WTC11 (cell line): ENCODE results near the gene LZTS2.

ENCODE experiments used
- CREM ChIP-seq: sonication (generic); formaldehyde crosslinking; IDR thresholded peaks from 2 replicates; pipeline ENCODE4 v1.8.1; 2022; ENCODE audit warnings: mild to moderate bottlenecking, missing genetic modification reagents, moderate library complexity
- JUN ChIP-seq: sonication (generic); formaldehyde crosslinking; IDR thresholded peaks from 2 replicates; pipeline ENCODE4 v1.8.0; 2023; ENCODE audit warnings: mild to moderate bottlenecking, missing genetic modification reagents
- USF2 ChIP-seq: sonication (generic); formaldehyde crosslinking; IDR thresholded peaks from 2 replicates; pipeline ENCODE4 v1.8.1; 2023; ENCODE audit warnings: mild to moderate bottlenecking, missing genetic modification reagents, moderate library complexity
- ZNF671 ChIP-seq: fragments of 250-450 bp; sonication (Bioruptor Pico); IDR thresholded peaks from 2 replicates; pipeline ENCODE4 v1.8.0; 2021; ENCODE audit warnings: mild to moderate bottlenecking
- TF ChIP-seq, protein P1 (sequence below): sonication (generic); formaldehyde crosslinking; IDR thresholded peaks from 2 replicates; pipeline ENCODE4 v1.8.0; 2023; ENCODE audit warnings: mild to moderate bottlenecking, missing genetic modification reagents
- TF ChIP-seq, protein P2 (sequence below): fragments of 200-600 bp; IDR thresholded peaks from 2 replicates; pipeline ENCODE4 v1.8.0; 2022; ENCODE audit warnings: antibody characterized with exemption

- TF ChIP-seq, protein P1, sequence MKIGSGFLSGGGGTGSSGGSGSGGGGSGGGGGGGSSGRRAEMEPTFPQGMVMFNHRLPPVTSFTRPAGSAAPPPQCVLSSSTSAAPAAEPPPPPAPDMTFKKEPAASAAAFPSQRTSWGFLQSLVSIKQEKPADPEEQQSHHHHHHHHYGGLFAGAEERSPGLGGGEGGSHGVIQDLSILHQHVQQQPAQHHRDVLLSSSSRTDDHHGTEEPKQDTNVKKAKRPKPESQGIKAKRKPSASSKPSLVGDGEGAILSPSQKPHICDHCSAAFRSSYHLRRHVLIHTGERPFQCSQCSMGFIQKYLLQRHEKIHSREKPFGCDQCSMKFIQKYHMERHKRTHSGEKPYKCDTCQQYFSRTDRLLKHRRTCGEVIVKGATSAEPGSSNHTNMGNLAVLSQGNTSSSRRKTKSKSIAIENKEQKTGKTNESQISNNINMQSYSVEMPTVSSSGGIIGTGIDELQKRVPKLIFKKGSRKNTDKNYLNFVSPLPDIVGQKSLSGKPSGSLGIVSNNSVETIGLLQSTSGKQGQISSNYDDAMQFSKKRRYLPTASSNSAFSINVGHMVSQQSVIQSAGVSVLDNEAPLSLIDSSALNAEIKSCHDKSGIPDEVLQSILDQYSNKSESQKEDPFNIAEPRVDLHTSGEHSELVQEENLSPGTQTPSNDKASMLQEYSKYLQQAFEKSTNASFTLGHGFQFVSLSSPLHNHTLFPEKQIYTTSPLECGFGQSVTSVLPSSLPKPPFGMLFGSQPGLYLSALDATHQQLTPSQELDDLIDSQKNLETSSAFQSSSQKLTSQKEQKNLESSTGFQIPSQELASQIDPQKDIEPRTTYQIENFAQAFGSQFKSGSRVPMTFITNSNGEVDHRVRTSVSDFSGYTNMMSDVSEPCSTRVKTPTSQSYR (CRISPR knock-in tag): no peak
- no peak for TF ChIP-seq ZNF671 (CRISPR knock-in tag)
- TF ChIP-seq, protein P2, sequence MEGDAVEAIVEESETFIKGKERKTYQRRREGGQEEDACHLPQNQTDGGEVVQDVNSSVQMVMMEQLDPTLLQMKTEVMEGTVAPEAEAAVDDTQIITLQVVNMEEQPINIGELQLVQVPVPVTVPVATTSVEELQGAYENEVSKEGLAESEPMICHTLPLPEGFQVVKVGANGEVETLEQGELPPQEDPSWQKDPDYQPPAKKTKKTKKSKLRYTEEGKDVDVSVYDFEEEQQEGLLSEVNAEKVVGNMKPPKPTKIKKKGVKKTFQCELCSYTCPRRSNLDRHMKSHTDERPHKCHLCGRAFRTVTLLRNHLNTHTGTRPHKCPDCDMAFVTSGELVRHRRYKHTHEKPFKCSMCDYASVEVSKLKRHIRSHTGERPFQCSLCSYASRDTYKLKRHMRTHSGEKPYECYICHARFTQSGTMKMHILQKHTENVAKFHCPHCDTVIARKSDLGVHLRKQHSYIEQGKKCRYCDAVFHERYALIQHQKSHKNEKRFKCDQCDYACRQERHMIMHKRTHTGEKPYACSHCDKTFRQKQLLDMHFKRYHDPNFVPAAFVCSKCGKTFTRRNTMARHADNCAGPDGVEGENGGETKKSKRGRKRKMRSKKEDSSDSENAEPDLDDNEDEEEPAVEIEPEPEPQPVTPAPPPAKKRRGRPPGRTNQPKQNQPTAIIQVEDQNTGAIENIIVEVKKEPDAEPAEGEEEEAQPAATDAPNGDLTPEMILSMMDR: no peak
- TF ChIP-seq JUN (CRISPR knock-in tag): no peak
- TF ChIP-seq CREM (CRISPR knock-in tag): no peak
- TF ChIP-seq USF2 (CRISPR knock-in tag): no peak
These were observed 22.2 kb downstream of the LZTS2 start for GRCh38 chr10:101021692-101022251.
